A204.1 (cell line): ENCODE results near the gene FADS3.

Experiments
- FAIRE-seq: peaks from 2 replicates; lab custom pipeline; 2012; peaks lifted over from hg19 to GRCh38; lab: Jason Lieb, UNC

Gene FADS3

GRCh38 chr11:61875698-61876097 is 15.6 kb downstream of the FADS3 start:
- no peak for FAIRE-seq

GRCh38 chr11:61874853-61875252 is 16.5 kb downstream of the FADS3 start:
- no peak for FAIRE-seq

- no peak for FAIRE-seq
Observed at GRCh38 chr11:61874377-61874809, 17.0 kb downstream of the FADS3 start.

- FAIRE-seq = no peak
Observed at GRCh38 chr11:61873588-61874376, 17.6 kb downstream of the FADS3 start.

GRCh38 chr11:61872935-61873565 is 18.3 kb downstream of the FADS3 start:
- no peak for FAIRE-seq

- FAIRE-seq = no peak
Observed at GRCh38 chr11:61871158-61871597, 20.2 kb downstream of the FADS3 start.

- no peak for FAIRE-seq
Observed at GRCh38 chr11:61870541-61871031, 20.8 kb downstream of the FADS3 start.

- no peak for FAIRE-seq
Observed at GRCh38 chr11:61869708-61870451, 21.5 kb downstream of the FADS3 start.

GRCh38 chr11:61869429-61869707 is 22.0 kb downstream of the FADS3 start:
- no peak for FAIRE-seq

- FAIRE-seq = no peak
Observed at GRCh38 chr11:61868571-61869428, 22.5 kb downstream of the FADS3 start.

- FAIRE-seq = no peak
Observed at GRCh38 chr11:61866958-61867343, 24.4 kb downstream of the FADS3 start.

GRCh38 chr11:61866231-61866957 is 25.0 kb downstream of the FADS3 start:
- FAIRE-seq = no peak

GRCh38 chr11:61864814-61865775 is 26.2 kb downstream of the FADS3 start:
- FAIRE-seq = no peak

- no peak for FAIRE-seq
Observed at GRCh38 chr11:61863548-61864081, 27.7 kb downstream of the FADS3 start.

GRCh38 chr11:61862714-61863547 is 28.4 kb downstream of the FADS3 start:
- no peak for FAIRE-seq

- no peak for FAIRE-seq
Observed at GRCh38 chr11:61861634-61862033, 29.7 kb downstream of the FADS3 start.

- no peak for FAIRE-seq
Observed at GRCh38 chr11:61860054-61860903, 31.1 kb downstream of the FADS3 start.
